HL-60 (cell line): Measurements from ENCODE around the gene HOXB4.

ENCODE experiments used
- DNase-seq, 2 experiments: peaks; one replicate each; pipeline ENCODE4 v3.0.0-alpha.2; 2010 to 2020; ENCODE audit warnings: low read depth in 1 of 2, low spot score in 1 of 2
- H3K27ac ChIP-seq: fragments of 250-450 bp; sonication (Bioruptor Pico); replicated peaks from 2 replicates; pipeline ENCODE4 v1.5.1; 2020; ENCODE audit warnings: mild to moderate bottlenecking, moderate library complexity
- H3K27me3 ChIP-seq: fragments of 250-450 bp; sonication (Bioruptor Pico); 2 replicates; pipeline ENCODE4 v1.5.1; 2021; ENCODE audit warnings: mild to moderate bottlenecking, moderate library complexity; ENCODE audit not compliant: insufficient read depth, poor library complexity, severe bottlenecking
- H3K4me3 ChIP-seq: replicated peaks from 2 replicates; pipeline ENCODE4 v1.5.1; 2011; ENCODE audit warnings: mild to moderate bottlenecking, control low read depth, low read length; ENCODE audit not compliant: insufficient read depth
- GABPA ChIP-seq: IDR thresholded peaks from 2 replicates; pipeline ENCODE4 v1.6.1; 2012; ENCODE audit warnings: low read depth
- POLR2AphosphoS5 ChIP-seq: IDR thresholded peaks from 2 replicates; pipeline ENCODE4 v1.6.1; 2012; ENCODE audit warnings: low read depth
- REST ChIP-seq: IDR thresholded peaks from 2 replicates; pipeline ENCODE4 v1.6.1; 2012; ENCODE audit warnings: low read depth; ENCODE audit not compliant: insufficient replicate concordance
- SPI1 ChIP-seq: IDR thresholded peaks from 2 replicates; pipeline ENCODE4 v1.6.1; 2012; ENCODE audit warnings: low read depth, mild to moderate bottlenecking, borderline replicate concordance
- TF ChIP-seq, protein P1 (sequence below): IDR thresholded peaks from one replicate; pipeline ENCODE4 v1.5.1; 2011; ENCODE audit warnings: low read length, control low read depth, inconsistent platforms; ENCODE audit not compliant: insufficient read depth

The HOXB4 gene

GRCh38 chr17:48625495-48626244 lies 47.5 kb upstream of the HOXB4 start:
- Histone ChIP-seq H3K27ac (no peak overlapping the region), H3K4me3 (no peak overlapping the region), H3K27me3 (peaks cover 80% of the 10 kb centered on the region)
- TF ChIP-seq POLR2AphosphoS5 (no peak), SPI1 (no peak), GABPA (no peak), REST (no peak)
- TF ChIP-seq, protein P1, sequence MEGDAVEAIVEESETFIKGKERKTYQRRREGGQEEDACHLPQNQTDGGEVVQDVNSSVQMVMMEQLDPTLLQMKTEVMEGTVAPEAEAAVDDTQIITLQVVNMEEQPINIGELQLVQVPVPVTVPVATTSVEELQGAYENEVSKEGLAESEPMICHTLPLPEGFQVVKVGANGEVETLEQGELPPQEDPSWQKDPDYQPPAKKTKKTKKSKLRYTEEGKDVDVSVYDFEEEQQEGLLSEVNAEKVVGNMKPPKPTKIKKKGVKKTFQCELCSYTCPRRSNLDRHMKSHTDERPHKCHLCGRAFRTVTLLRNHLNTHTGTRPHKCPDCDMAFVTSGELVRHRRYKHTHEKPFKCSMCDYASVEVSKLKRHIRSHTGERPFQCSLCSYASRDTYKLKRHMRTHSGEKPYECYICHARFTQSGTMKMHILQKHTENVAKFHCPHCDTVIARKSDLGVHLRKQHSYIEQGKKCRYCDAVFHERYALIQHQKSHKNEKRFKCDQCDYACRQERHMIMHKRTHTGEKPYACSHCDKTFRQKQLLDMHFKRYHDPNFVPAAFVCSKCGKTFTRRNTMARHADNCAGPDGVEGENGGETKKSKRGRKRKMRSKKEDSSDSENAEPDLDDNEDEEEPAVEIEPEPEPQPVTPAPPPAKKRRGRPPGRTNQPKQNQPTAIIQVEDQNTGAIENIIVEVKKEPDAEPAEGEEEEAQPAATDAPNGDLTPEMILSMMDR: no peak
- peak in 1 of 2 experiments; percentile 6 for DNase-seq

- no peak for DNase-seq
- Histone ChIP-seq H3K27me3 (peaks cover 84% of the 10 kb centered on the region), H3K27ac (no peak overlapping the region), H3K4me3 (no peak overlapping the region)
- no peak for TF ChIP-seq SPI1
- TF ChIP-seq POLR2AphosphoS5: no peak
- TF ChIP-seq, protein P1: no peak
- no peak for TF ChIP-seq GABPA
- no peak for TF ChIP-seq REST
These were observed 46.7 kb upstream of the HOXB4 start for GRCh38 chr17:48624544-48625494.

- TF ChIP-seq SPI1 (no peak), GABPA (no peak), REST (no peak), POLR2AphosphoS5 (no peak)
- TF ChIP-seq, protein P1: no peak
- no peak overlapping the region for H3K27ac ChIP-seq
- peaks cover 84% of the 10 kb centered on the region for H3K27me3 ChIP-seq
- no peak for DNase-seq
- no peak overlapping the region for H3K4me3 ChIP-seq
These were observed 46.0 kb upstream of the HOXB4 start for GRCh38 chr17:48624118-48624517.
